Activated CD4-positive, alpha-beta T cell treated with anti-CD3 and anti-CD28 coated beads for 36 hours (primary cell): ENCODE measurements around the gene ADGRF3. TPM values are rescaled to one million over a fixed set of nuclear protein-coding genes. Genes with fewer than 3 reads are reported as not detected.
"Not testable (repeated sequence)": the region's sequence is repeated elsewhere in the genome, so short reads cannot be mapped to it uniquely, and the experiment has no call there.

ENCODE experiments used
- ATAC-seq: fragments of 200-7000 bp; cut with Tn5 transposase; one replicate; pipeline ENCODE4 v1.10.0; 2021; ENCODE audit warnings: mild to moderate bottlenecking, moderate library complexity
- CTCF ChIA-PET: fragments of 350-600 bp; sonication (Branson Sonifier 250); formaldehyde crosslinking; loops from one replicate; lab custom pipeline; 2021; ENCODE audit warnings: antibody characterized with exemption; lab: Charles Lee
- POLR2A ChIA-PET: fragments of 350-600 bp; sonication (Branson Sonifier 250); formaldehyde crosslinking; loops from one replicate; lab custom pipeline; 2021; ENCODE audit warnings: antibody characterized with exemption, inconsistent platforms; lab: Charles Lee
- DNase-seq: peaks from one replicate; pipeline ENCODE4 v3.0.0-alpha.2; 2020
- H3K27ac Mint-ChIP-seq: one replicate; pipeline ENCODE4 v1.8.0; 2021; ENCODE audit warnings: mixed read lengths
- H3K27me3 Mint-ChIP-seq: one replicate; pipeline ENCODE4 v1.8.0; 2021; ENCODE audit warnings: mixed read lengths
- H3K36me3 Mint-ChIP-seq: one replicate; pipeline ENCODE4 v1.8.0; 2021; ENCODE audit warnings: low read depth, mixed read lengths
- H3K4me1 Mint-ChIP-seq: one replicate; pipeline ENCODE4 v1.8.0; 2021; ENCODE audit warnings: mixed read lengths
- H3K4me3 Mint-ChIP-seq: one replicate; pipeline ENCODE4 v1.8.0; 2021; ENCODE audit warnings: mild to moderate bottlenecking, moderate library complexity, mixed read lengths
- H3K9me3 Mint-ChIP-seq: one replicate; pipeline ENCODE4 v1.8.0; 2021; ENCODE audit warnings: low read depth, mixed read lengths
- intact Hi-C, 2 experiments: fragments of 100-400 bp; cut with DNase I in 1 of 2; cut with micrococcal nuclease in 1 of 2; formaldehyde crosslinking; loops; one replicate each; pipeline versions ENCODE4 v1.14.2 to v1.15.1; 2022 to 2024; cut with DNase I, micrococcal nuclease
- total RNA-seq, 2 experiments: library from RNA; stranded (reverse); gene quantifications; one replicate each; pipeline ENCODE4 v1.2.3, GENCODE V29; 2021

ADGRF3 gene
- total RNA-seq, 2 experiments from 2014 or later: 3.1 to 4.1 TPM

DNA sequence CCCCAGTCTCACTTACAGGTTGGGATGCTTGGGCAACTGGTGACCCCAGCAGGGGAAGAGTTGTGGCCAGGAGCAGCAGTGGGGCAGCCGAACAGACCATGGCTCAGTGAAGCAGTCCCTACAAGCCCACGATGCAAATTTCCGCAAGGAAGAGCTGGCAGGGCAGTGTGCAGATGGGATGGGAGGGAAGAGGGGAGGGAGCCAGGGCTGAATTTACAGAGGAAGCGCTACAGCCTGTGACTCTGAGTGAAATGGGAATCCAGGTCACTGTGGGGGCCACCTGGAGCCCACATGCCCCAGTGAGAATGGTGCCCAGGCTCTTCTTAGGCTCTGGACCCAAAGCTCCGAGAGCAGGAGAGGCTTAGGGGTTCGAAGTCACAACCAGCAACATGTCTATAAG is 27.6 kb downstream of the ADGRF3 start:
- Mint-ChIP-seq H3K4me3 (no peak overlapping the region), H3K27me3 (no peaks in the 10 kb centered on the region), H3K4me1 (no peaks in the 10 kb centered on the region), H3K9me3 (no peaks in the 10 kb centered on the region), H3K36me3 (no peaks in the 10 kb centered on the region), H3K27ac (no peak overlapping the region)
- no peak for ATAC-seq
- intact Hi-C loops: no loop called here
- CTCF ChIA-PET: interaction anchor here (1.0 kb wide), 1 partner anchor 148 kb away, joined by 3 read pairs; no protein-coding TSS in a partner anchor
- no peak for DNase-seq
- POLR2A ChIA-PET: no interaction called here

DNA sequence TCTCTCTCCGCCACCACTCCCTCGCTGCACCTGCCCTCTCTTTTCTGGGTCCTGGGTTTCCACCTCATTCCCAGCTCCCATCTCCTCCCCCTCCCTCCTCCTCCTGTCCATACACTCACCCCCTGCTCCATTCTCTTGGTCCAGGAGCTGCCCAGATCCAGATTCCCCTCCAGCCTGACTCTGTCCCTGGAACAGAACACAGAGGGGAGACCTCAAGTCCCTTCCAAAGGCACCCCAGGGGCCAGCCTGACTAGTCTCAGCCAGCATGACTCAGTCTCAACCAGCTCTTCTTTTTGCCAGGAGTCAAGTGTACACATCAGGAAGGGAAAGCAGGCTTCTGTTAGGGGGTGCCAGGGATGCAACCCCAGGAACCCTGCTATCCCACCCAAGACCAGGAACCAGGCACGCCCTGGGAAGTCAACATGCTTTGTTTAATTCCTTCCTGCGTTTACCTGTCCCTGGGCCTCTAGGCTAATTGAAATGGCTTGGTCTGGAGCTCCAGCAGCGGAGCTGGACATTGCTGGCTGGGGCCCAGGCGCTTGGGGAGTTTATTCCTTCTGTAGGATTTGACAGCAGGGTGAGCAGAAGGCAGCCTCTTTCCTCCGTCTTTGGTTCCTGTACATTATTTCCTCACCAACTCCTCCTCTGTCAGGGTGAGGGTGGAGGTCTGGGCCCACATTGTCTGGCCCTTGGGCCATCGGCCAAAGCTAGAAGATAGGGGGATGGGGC is 29.0 kb downstream of the ADGRF3 start:
- no peaks in the 10 kb centered on the region for H3K36me3 Mint-ChIP-seq
- H3K4me1 Mint-ChIP-seq: no peaks in the 10 kb centered on the region
- ATAC-seq (no peak), DNase-seq (no peak)
- no peaks in the 10 kb centered on the region for H3K27me3 Mint-ChIP-seq
- H3K9me3 Mint-ChIP-seq: no peaks in the 10 kb centered on the region
- intact Hi-C loops: no loop called here
- no peak overlapping the region for H3K27ac Mint-ChIP-seq
- ChIA-PET CTCF (interaction anchor here (1.6 kb wide), 1 partner anchor 12 kb away, joined by 3 read pairs; no protein-coding TSS in a partner anchor), POLR2A (no interaction called here)
- H3K4me3 Mint-ChIP-seq: no peak overlapping the region

DNA sequence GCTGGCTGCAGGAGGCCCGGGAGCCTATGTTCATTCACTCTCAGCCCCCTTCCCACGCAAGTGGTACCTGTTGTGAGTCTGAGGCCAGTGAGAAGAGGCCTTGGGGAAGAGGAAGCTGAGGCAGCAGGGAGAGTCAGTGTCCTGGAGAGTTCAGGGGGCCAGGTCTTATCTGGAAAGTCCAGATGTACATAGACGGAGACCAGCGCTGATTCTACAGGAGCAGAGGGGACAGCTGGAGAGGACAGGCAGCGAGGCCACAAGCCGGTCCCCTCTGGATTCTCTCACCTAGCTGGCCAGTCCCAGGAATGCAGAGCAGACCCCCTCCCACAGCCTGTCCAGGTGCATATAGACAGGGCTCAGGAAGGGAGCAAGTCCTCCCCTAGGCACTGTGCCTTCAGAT is 29.7 kb downstream of the ADGRF3 start:
- Mint-ChIP-seq H3K27ac (no peak overlapping the region), H3K4me1 (no peaks in the 10 kb centered on the region), H3K4me3 (no peak overlapping the region), H3K9me3 (no peaks in the 10 kb centered on the region), H3K27me3 (no peaks in the 10 kb centered on the region), H3K36me3 (no peaks in the 10 kb centered on the region)
- POLR2A ChIA-PET: no interaction called here
- CTCF ChIA-PET: interaction anchor here (1.6 kb wide), 1 partner anchor 12 kb away, joined by 3 read pairs; no protein-coding TSS in a partner anchor
- intact Hi-C loops: no loop called here
- DNase-seq: no peak
- no peak for ATAC-seq

DNA sequence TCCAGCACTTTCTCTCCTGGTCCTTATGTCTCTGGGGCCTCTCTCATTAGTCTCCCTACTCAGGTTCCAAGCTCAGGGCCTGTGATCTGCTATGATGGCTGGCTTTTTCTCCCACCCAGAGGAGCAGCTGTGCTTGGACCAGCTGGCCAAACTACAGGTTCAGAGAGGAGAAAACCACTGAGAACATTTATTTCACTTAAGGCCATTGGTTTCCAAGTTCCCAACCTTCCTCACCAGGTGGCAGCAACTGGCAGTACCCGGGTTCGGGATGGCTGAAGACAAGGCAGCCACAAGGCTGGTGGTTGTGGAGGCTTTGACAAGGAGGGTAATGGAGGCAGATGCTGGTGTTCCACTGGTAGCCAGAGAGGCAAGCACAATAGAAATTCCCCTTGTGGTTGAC is 30.5 kb downstream of the ADGRF3 start:
- intact Hi-C loops: no loop called here
- no peaks in the 10 kb centered on the region for H3K36me3 Mint-ChIP-seq
- POLR2A ChIA-PET: no interaction called here
- H3K9me3 Mint-ChIP-seq: no peaks in the 10 kb centered on the region
- CTCF ChIA-PET: no interaction called here
- no peak for DNase-seq
- H3K27me3 Mint-ChIP-seq: no peaks in the 10 kb centered on the region
- no peak for ATAC-seq
- no peaks in the 10 kb centered on the region for H3K4me1 Mint-ChIP-seq
- H3K27ac Mint-ChIP-seq: no peak overlapping the region
- no peak overlapping the region for H3K4me3 Mint-ChIP-seq

DNA sequence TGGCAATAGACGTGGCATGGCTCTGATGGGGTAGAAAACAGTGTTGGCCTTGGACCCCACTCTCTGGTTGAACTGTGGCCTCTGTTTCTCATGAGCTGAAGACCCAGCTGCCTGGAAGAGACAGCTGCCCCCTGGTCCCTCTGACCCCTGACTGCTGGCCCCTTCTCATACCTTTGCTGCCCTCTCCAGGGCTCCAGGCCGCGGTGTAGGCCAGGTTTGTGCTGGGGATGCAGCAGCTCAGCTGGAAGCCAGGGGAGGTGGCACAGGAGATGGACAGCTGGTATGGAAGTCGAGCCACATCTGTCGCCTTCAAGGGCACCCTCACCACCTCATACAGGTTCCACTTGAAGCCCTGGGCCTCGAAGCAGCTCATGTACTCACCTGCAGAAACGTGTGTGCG is 32.3 kb downstream of the ADGRF3 start:
- no peak overlapping the region for H3K27ac Mint-ChIP-seq
- CTCF ChIA-PET: interaction anchor here (0.6 to 0.8 kb wide), 2 partner anchors 20 to 1542 kb away, joined by 3 read pairs; no protein-coding TSS in a partner anchor
- ATAC-seq: no peak
- H3K4me1 Mint-ChIP-seq: no peaks in the 10 kb centered on the region
- POLR2A ChIA-PET: no interaction called here
- H3K27me3 Mint-ChIP-seq: no peaks in the 10 kb centered on the region
- DNase-seq: no peak
- H3K9me3 Mint-ChIP-seq: no peaks in the 10 kb centered on the region
- H3K36me3 Mint-ChIP-seq: no peaks in the 10 kb centered on the region
- H3K4me3 Mint-ChIP-seq: no peak overlapping the region
- intact Hi-C loops: no loop called here

DNA sequence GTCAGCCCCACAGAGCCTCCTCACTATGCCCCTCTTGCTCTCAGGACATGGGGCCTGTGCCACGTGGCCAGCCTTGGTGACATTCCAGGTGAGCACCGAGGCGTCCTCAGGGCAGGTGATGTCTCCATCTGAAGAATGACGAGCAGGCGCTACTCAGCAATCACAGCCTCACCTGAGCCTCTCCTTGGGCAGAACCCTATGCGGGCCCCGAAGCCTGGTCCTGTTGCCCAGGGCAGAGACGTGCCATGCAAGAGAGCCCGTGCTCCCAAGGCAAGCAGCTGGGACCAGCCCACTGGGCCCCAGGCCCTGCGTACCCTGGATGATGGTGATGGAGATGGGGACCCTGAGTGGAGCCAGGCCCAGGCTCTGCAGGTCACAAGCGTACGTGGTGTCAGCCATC is 33.1 kb downstream of the ADGRF3 start:
- CTCF ChIA-PET: no interaction called here
- no peak overlapping the region for H3K4me3 Mint-ChIP-seq
- H3K36me3 Mint-ChIP-seq: no peaks in the 10 kb centered on the region
- no peak for ATAC-seq
- H3K4me1 Mint-ChIP-seq: no peaks in the 10 kb centered on the region
- no peak for DNase-seq
- H3K27ac Mint-ChIP-seq: no peak overlapping the region
- H3K9me3 Mint-ChIP-seq: no peaks in the 10 kb centered on the region
- POLR2A ChIA-PET: no interaction called here
- intact Hi-C loops: no loop called here
- no peaks in the 10 kb centered on the region for H3K27me3 Mint-ChIP-seq

DNA sequence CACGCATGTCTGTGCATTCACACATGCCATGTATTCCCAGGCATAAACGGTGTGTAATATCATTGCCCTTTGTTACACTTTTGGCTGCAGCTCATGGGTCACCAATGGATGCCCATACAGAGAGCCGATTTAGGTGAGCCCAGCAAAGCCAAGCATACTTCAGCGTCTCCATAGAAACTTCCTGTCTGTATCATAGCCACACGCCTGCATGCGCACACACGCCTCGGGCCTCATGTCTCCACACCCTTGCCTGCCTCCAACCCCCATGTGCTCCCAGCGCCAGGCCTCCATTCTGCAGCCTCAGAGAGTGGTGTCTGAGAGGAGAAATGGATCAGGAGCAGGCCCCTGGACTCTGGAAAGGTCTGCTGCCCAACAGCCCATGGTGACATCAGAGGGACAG is 34.1 kb downstream of the ADGRF3 start:
- Mint-ChIP-seq H3K4me1 (no peaks in the 10 kb centered on the region), H3K27me3 (no peaks in the 10 kb centered on the region), H3K36me3 (no peaks in the 10 kb centered on the region), H3K9me3 (no peaks in the 10 kb centered on the region), H3K27ac (no peak overlapping the region), H3K4me3 (no peak overlapping the region)
- intact Hi-C loops: no loop called here
- ChIA-PET CTCF (interaction anchor here (1.0 kb wide), 1 partner anchor 25 kb away, joined by 3 read pairs; no protein-coding TSS in a partner anchor), POLR2A (no interaction called here)
- DNase-seq (no peak), ATAC-seq (no peak)

DNA sequence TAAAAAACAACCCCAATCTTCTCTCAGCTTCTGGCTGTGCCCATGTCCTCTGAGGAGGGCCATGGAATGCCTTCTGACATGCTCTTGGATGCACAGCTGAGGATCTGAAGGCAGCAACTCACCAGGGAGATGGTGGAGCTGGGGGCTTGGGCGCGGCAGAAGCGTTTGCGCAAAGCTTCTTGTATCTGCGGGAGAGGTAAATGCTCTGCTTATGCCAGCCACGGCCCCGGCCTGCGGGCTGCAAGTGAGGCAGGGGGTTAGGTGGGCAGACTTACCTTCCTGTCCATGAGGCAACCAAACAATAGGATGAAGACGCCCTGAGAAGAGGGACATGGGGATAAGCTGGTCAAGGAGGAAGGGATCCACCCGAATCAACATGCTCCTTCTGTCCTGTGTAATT is 36.7 kb downstream of the ADGRF3 start:
- intact Hi-C loops: loop anchor here in 1 of 2 experiments (10.0 kb wide), 1 partner anchor 155 kb away; no protein-coding TSS in a partner anchor
- ChIA-PET CTCF (interaction anchor here (0.9 kb wide), 1 partner anchor 17 kb away, joined by 3 read pairs; no protein-coding TSS in a partner anchor), POLR2A (no interaction called here)
- Mint-ChIP-seq H3K4me1 (no peaks in the 10 kb centered on the region), H3K4me3 (no peak overlapping the region), H3K36me3 (no peaks in the 10 kb centered on the region), H3K9me3 (no peaks in the 10 kb centered on the region), H3K27me3 (no peaks in the 10 kb centered on the region), H3K27ac (no peak overlapping the region)
- ATAC-seq (no peak), DNase-seq (no peak)

DNA sequence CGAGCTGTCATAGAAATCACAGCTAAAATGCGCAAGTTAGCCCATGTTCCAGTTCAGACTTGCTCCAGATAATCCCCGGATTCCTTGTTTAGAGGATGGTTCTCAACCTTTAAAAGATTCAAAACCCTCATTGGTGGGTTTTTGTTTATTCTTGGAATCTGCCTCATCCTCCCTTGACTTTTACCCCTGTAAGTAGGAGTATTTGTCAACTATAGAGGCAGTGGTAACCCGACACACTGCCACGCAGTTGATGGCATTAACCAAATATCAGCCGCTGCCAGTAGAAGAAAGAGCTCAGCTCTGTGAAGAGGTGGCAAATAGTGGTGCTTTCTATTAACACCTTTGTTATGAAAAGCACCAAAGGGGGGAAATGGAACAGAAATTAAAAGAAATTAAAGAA is 41.0 kb downstream of the ADGRF3 start:
- intact Hi-C loops: loop anchor here in 1 of 2 experiments (10.0 kb wide), 1 partner anchor 159 kb away; no protein-coding TSS in a partner anchor
- Mint-ChIP-seq H3K36me3 (no peaks in the 10 kb centered on the region), H3K4me3 (no peak overlapping the region), H3K9me3 (no peaks in the 10 kb centered on the region), H3K27ac (no peak overlapping the region), H3K27me3 (no peaks in the 10 kb centered on the region), H3K4me1 (no peaks in the 10 kb centered on the region)
- no peak for ATAC-seq
- CTCF ChIA-PET: interaction anchor here (0.6 to 1.0 kb wide), 3 partner anchors 16 to 278 kb away, joined by 3 to 4 read pairs (median 3); no protein-coding TSS in a partner anchor
- no peak for DNase-seq
- POLR2A ChIA-PET: interaction anchor here (0.7 kb wide), 1 partner anchor 129 kb away, joined by 3 read pairs; no protein-coding TSS in a partner anchor

DNA sequence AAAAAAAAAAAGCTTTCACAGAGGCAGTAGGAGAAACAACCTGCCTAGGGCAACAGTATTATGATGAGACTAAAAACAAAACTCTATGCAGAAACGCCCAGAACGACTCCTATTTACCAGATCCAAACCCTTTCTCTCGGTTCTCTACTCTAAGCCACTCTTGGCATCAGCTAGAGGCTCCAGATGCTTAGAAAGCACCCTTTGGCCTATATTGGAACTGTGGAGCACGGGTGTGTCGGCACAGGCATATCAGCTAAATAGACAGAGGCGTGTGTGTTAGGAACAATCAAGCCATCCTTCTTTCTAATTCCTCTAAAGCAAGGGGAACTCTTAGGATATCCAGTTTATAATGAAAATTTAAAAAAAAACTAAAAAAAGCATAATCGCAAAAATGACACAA is 41.5 kb downstream of the ADGRF3 start:
- not testable (repeated sequence) for H3K4me3 Mint-ChIP-seq, H3K9me3 Mint-ChIP-seq, H3K27ac Mint-ChIP-seq, H3K27me3 Mint-ChIP-seq, H3K36me3 Mint-ChIP-seq, DNase-seq, ATAC-seq, H3K4me1 Mint-ChIP-seq
- CTCF ChIA-PET: interaction anchor here (0.6 to 1.0 kb wide), 5 partner anchors 16 to 761 kb away, joined by 3 to 4 read pairs (median 3); no protein-coding TSS in a partner anchor
- intact Hi-C loops: loop anchor here in 1 of 2 experiments (10.0 kb wide), 1 partner anchor 160 kb away; no protein-coding TSS in a partner anchor
- POLR2A ChIA-PET: interaction anchor here (0.5 to 0.7 kb wide), 2 partner anchors 62 to 128 kb away, joined by 3 to 11 read pairs; no protein-coding TSS in a partner anchor

DNA sequence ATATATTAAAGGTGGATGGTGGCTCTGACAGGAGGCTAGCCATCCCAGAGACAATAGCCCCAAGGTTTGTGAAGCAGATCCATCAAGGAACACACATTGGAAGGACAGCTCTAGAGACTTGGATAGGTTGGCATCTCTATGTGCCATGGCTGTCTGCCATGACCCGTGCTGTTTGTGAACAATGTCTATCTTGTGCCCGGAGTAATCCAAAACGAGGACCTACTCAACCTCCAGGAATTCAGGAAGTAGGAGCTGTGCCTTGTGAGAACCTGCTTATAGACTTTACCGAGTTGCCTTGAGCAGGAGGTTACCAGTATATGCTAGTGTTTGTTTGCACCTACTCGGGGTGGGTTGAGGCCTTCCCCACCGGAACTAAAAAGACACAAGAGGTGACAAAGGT is 43.7 kb downstream of the ADGRF3 start:
- H3K36me3 Mint-ChIP-seq: no peaks in the 10 kb centered on the region
- H3K9me3 Mint-ChIP-seq: no peaks in the 10 kb centered on the region
- POLR2A ChIA-PET: no interaction called here
- intact Hi-C loops: loop anchor here in 1 of 2 experiments (10.0 kb wide), 1 partner anchor 162 kb away; no protein-coding TSS in a partner anchor
- H3K27ac Mint-ChIP-seq: no peak overlapping the region
- no peaks in the 10 kb centered on the region for H3K4me1 Mint-ChIP-seq
- no peaks in the 10 kb centered on the region for H3K27me3 Mint-ChIP-seq
- CTCF ChIA-PET: interaction anchor here (0.7 kb wide), 1 partner anchor 67 kb away, joined by 3 read pairs; no protein-coding TSS in a partner anchor
- H3K4me3 Mint-ChIP-seq: no peak overlapping the region
- ATAC-seq (no peak), DNase-seq (no peak)
